SK-N-SH (cell line): ENCODE data around the gene TJP3.

Experiments
- EP300 ChIP-seq, 2 experiments: IDR thresholded peaks; 2 replicates each; pipeline versions ENCODE4 v1.4.0 to v1.6.1; 2012; ENCODE audit warnings: borderline replicate concordance in 1 of 2, low read depth in 1 of 2, low read length in 1 of 2
- GABPA ChIP-seq: IDR thresholded peaks from 2 replicates; pipeline ENCODE4 v1.4.0; 2012; ENCODE audit warnings: low read depth, mild to moderate bottlenecking
- JUND ChIP-seq: IDR thresholded peaks from 2 replicates; pipeline ENCODE4 v1.4.0; 2012
- NFIC ChIP-seq: IDR thresholded peaks from 2 replicates; pipeline ENCODE4 v1.4.0; 2012; ENCODE audit warnings: borderline replicate concordance
- RAD21 ChIP-seq: IDR thresholded peaks from 2 replicates; pipeline ENCODE4 v1.6.1; 2012; ENCODE audit warnings: mild to moderate bottlenecking, low read length
- USF2 ChIP-seq: fragments of 150-350 bp; IDR thresholded peaks from 2 replicates; pipeline ENCODE4 v1.6.1; 2017; ENCODE audit warnings: antibody characterized with exemption, low read length, low read depth, borderline replicate concordance
- TF ChIP-seq, protein P1 (sequence below): fragments of 200-600 bp; sonication (generic); IDR thresholded peaks from 2 replicates; pipeline ENCODE4 v1.6.1; 2017; ENCODE audit warnings: antibody characterized with exemption, mild to moderate bottlenecking, moderate library complexity

DNA sequence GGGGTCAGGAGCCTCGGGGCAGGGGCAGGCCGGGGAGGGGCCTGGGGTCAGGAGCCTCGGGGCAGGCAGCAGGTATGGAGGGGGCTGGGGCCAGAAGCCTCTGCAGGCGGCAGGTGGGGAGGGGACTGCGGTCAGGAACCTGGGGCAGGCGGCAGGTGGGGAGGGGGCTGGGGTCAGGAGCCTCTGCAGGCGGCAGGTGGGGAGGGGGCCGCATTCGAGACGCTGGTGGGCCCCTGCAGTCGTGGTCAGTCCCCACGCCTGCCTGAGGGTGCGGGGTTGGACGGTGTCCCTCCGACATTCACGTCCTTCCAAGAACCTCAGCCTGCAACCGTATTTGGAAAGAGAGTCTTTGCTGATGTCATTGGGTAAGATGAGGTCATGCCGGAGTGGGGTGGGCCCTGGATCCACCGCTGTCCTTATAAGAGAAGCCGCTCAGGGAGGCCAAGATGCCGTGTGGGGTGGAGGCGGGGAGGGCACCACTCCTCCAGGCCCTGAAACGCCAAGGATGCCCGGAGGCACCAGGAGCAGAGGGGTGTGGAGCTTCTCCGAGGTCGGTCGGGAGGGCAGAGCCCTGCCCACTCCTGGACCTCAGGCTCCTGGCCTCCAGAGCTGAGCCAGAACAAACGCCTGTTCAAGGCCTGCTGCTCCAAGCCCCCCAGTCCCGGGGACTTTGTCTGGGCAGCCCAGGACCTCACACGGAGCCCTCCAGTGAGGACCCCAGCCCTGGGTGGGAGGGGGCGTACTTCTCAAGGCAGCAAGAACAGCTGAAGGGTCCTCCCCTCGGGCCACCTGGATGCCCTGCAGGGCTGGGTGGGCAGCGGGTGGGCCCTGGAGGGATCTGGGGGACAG is 38.0 kb upstream of the TJP3 start:
- TF ChIP-seq, protein P1, sequence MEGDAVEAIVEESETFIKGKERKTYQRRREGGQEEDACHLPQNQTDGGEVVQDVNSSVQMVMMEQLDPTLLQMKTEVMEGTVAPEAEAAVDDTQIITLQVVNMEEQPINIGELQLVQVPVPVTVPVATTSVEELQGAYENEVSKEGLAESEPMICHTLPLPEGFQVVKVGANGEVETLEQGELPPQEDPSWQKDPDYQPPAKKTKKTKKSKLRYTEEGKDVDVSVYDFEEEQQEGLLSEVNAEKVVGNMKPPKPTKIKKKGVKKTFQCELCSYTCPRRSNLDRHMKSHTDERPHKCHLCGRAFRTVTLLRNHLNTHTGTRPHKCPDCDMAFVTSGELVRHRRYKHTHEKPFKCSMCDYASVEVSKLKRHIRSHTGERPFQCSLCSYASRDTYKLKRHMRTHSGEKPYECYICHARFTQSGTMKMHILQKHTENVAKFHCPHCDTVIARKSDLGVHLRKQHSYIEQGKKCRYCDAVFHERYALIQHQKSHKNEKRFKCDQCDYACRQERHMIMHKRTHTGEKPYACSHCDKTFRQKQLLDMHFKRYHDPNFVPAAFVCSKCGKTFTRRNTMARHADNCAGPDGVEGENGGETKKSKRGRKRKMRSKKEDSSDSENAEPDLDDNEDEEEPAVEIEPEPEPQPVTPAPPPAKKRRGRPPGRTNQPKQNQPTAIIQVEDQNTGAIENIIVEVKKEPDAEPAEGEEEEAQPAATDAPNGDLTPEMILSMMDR, result no peak
- TF ChIP-seq RAD21, result no peak
- TF ChIP-seq JUND, result no peak
- no peak for TF ChIP-seq EP300 (IDR thresholded peaks at IDR 0.05; ENCODE audit: borderline replicate concordance in 1 of 2, low read depth in 1 of 2, low read length in 1 of 2)
- no peak for TF ChIP-seq USF2
- TF ChIP-seq GABPA, result no peak
- TF ChIP-seq NFIC, result no peak
